NCI-H2107 treated with DMSO at 0.1 percent for 48 hours (cell line): ENCODE data around the gene RPGR.

Experiments
- DNase-seq: peaks from one replicate; lab custom pipeline; 2025; ENCODE audit not compliant: unreplicated experiment; lab: John Stamatoyannopoulos, UW

Gene RPGR

DNA sequence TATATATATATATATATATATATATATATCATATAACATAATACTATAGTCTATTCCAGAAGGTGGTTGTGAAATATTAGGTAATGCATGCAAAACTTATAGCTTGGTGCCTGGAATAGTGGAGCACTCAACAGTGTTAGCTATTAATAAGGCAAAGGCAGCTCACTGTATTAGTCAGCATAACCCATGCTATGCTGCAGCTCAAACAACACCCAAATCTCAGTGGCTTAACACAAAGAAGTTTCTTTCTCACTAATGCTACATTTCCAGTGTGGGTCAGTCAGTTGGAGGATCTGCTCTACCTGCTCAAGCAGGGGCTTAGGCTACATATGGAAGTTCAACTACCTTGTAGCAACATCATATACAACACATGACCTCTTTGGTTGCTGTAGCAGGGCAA lies 5.2 kb upstream of the RPGR start:
- no peak for DNase-seq

GRCh38 chrX:38327775-38328081 lies 419 bp upstream of the RPGR start:
- no peak for DNase-seq

GRCh38 chrX:38326086-38326485 lies 1.2 kb downstream of the RPGR start:
- no peak for DNase-seq

DNA sequence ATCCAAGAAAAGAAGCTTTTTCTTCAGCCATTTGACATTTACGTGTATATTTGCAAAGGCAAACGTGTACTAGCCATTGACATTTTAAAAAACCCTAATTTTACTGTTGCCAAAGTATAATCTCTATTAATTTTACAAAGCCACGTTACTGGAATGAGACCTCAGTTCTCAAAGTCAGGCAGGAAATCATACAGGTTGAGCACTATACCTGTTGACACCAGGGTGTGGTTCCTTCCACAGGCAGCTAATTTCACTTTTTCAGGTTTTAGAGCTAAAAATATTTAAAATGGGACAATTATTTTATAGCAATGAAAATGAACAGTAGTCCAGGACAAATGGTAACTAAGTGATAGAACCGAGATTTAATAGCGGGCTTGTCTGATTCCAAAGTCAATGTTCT lies 6.5 kb downstream of the RPGR start:
- DNase-seq, result no peak

- no peak for DNase-seq
Observed at GRCh38 chrX:38318606-38319005, 8.7 kb downstream of the RPGR start.

- DNase-seq, result no peak
Observed at GRCh38 chrX:38318196-38318595, 9.1 kb downstream of the RPGR start.

GRCh38 chrX:38315186-38315585 lies 12.1 kb downstream of the RPGR start:
- no peak for DNase-seq

GRCh38 chrX:38313190-38313589 lies 14.1 kb downstream of the RPGR start:
- DNase-seq, result no peak

DNA sequence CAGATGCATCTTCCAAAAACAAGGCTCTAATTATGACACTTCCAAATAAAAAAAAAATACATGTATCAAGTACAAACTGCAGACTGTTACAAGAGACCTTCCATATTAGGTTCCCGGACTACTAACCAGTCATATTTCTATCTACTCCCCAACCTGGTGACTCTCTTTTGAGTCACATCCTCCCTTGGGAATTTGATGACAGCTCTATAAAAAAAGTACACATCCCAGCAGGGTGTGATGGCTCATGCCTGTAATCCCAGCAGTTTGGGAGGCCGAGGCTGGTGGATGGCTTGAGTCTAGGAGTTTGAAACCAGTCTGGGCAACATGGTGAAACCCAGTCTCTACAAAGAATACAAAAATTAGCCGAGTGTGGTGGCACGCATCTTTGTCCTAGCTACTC lies 14.9 kb downstream of the RPGR start:
- DNase-seq, result no peak

DNA sequence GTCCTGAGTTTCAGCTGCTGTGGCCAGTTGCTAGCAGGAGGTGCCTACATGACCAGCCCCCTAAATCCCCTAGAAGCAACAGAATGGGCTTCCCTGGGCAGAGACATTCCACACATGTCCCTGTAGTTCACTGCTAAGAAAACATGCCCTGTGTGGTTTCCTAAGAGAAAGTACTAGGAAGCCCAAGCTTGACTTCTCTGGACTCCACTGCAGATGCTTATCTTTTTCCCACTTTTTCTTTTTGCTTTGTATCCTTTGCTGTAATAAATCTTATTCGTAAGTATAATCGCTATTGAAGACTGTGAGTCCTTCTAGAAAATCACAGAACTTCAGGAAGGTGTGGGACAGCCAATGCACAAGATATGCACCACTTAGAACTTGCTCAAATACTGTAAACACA lies 15.6 kb downstream of the RPGR start:
- DNase-seq, result no peak

GRCh38 chrX:38305971-38306370 lies 21.3 kb downstream of the RPGR start:
- DNase-seq, result no peak

GRCh38 chrX:38304010-38304409 lies 23.3 kb downstream of the RPGR start:
- no peak for DNase-seq

GRCh38 chrX:38293741-38294140 lies 33.6 kb downstream of the RPGR start:
- no peak for DNase-seq

DNA sequence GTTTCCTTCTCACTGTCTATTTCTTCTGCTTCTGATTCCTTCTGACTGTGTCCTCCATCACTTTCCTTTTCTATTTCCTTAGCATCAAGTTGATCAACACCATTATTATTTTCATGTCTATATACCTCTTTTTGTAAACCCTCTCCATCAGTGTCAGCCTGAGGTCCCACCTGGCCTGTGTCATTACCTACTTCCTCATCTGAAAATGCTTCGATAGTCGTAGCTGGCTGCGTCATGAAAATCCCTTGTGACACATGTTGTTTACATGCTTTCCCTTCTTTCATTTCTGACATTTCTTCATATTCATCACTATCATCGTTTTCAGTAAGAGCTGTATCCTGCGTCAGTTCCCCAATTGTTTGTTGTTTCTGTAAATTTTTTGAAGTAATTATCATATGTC lies 39.6 kb downstream of the RPGR start:
- DNase-seq, result no peak

- no peak for DNase-seq
Observed at GRCh38 chrX:38285649-38286048, 41.7 kb downstream of the RPGR start.

DNA sequence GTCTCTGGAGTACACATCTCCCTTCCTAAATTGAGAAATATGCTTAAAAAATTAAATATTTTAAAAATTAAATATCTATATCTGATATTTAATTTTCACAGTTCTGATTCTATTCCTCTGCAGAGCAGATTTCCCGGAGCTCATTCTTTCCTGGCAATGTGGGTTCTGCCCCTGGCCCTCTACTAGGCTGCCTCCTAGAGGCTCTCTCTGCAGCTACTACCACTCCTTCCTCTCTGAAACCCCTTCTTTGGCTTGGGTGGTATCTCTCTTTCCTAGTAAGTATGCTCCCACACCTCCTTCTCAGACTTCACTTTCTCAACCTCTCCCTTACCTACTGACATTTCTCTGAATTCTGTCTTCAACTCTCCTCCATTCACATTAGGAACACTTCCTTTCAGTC lies 45.3 kb downstream of the RPGR start:
- DNase-seq, result no peak

DNA sequence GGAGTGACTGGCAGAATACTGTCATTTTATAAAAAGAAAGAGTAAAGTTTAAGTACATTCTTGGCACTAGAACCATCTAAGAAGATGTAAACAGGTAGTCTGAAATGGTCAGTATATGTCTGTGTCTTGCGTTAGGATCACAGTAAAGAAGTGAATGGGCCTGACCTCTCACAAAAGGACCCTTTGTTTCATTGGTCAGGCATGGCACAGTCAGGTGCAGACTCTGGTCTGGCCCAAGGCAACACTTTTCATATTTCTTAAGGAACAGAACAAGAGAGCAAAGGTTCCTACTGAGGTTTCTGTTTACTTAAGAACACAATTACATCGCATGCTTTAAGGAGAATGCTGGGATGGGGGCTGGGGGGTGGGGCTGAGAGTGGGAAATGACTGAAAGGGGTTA lies 48.1 kb downstream of the RPGR start:
- DNase-seq, result no peak

DNA sequence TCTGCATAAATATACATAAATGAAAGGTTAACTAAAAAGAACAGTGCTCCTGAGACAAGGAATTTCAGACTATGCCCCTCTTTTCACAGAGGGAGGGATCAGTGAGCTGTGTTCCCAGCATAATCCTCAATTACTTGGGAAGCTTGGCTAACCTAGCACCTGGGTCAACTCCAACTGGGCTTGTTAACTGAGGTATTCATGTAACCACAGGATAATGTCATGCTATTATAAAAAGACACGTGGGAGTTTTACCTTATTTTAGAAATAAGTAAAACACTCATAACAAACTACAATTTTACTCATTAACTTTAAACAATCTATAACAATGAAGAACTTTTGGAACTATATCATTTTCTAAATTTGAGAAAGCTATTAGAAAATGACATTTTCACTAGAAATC lies 48.6 kb downstream of the RPGR start:
- no peak for DNase-seq

- no peak for DNase-seq
Observed at GRCh38 chrX:38277802-38278201, 49.5 kb downstream of the RPGR start.

- no peak for DNase-seq
Observed at GRCh38 chrX:38277136-38277535, 50.2 kb downstream of the RPGR start.

DNA sequence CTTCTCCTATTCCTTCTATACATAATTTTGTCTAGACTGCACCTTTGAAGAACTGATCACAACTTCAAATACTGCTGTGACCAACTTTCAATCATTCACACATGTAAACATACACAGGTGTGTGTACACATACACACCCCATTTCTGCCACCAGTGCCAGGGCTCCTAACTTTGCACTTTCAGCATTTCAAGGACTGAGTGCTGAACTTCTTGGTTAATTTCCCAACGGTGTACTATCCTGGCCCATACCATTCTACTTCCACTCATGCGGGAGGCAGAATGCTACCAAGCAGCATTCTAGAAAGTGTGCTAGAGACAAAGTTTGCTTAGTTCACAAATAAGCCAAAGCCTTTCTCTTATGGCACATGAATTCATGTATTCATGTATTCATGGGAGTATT lies 51.2 kb downstream of the RPGR start:
- no peak for DNase-seq

DNA sequence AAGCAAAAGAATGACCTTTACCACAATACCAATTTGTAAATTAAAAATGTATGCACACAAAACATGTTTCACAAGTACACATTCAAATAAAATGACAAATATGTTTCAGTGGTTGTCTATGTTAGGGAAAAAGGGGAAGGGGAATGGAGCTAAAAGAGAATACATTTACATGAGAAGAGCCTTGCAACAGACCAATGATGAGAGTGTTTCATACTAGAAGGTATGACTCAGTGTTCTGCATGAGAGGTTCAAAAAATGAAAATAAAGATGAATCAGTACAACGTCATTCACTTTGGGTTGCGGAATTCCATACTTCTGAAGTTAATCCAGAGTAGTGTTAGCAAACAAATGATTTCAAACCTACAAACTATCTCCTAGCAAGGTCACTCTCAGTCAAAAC lies 51.7 kb downstream of the RPGR start:
- no peak for DNase-seq

DNA sequence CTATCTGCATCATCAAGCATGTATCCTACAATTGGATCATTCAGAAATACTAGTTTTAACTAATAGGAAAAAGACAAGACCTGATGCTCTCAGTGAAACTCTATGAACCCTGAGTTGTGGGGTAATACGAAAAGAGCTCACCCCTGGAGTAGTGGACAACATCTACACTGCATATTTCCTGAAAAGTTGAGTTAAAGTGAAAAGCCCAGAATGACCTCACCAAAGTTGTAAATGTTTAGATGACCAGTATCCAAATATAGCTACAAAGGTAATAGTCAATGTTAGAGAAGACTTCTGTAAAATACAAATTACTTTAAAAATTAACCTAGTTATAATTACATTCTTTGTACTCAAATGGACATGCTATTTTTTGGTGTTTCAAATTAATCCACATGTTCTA lies 53.9 kb downstream of the RPGR start:
- DNase-seq, result no peak

DNA sequence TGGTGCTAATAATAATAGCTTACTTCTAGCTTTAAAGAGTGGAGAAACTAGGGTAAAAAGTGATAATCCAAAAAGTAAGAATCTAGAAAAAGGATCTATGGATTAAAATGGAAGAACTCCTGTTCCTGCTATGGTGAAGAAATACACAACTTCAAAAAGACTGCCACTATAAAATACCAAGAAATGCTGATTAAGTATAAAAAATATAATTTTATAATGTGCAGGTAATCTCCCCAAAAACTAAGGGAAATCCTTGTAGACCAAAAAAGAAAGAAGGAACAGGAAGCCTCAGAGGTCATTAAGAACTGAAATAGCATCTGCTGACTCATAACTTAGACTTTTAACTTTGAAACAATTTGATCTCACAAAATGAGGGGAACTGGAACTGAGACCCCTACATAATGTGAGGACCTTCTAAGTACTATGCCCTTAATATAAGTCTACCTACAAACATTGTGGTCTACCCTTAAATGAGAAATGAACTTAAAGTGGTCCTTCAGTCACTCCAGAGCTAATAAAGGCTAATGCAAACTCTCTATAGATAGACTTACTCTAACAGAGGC lies 56.1 kb downstream of the RPGR start:
- no peak for DNase-seq
